ENCODE measurements around the gene FBXO39. TPM values are rescaled to one million over a fixed set of nuclear protein-coding genes. Genes with fewer than 3 reads are reported as not detected.

Gene FBXO39
- total RNA-seq, 1 experiment from 2014 or later: not detected

DNA sequence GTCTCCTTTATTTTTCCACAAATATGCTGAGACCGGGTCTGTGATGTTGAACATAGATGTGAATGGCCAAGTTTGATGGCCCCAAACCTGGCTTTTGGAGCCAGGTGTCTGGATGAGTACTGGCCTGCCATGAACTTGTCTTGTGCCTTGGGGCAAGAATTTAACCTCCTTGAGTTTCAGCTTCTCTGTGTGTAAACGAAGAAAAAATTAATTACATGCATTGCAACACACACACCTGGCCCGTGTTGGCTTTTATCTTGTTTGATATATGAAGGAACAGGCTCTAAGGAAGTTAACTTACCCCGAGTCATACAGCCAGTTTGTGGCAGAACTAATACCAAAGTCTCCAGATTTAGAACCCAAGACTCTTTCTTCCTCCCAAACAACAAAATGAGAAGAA is 13.1 kb downstream of the FBXO39 start:
- Histone ChIP-seq H4K20me1 (ENCODE audit: insufficient read depth) (no peaks in the 10 kb centered on the region), H3K27ac (ENCODE audit: low read depth, low read length) (no peak overlapping the region), H3K4me2 (ENCODE audit: low read length) (no peak overlapping the region), H3K9me3 (ENCODE audit: control insufficient read depth in 1 of 2, insufficient read depth in 1 of 2, low read depth in 1 of 2, low read length in 2 of 2) (no peaks in the 10 kb centered on the region), H3K9ac (ENCODE audit: low read length) (no peak overlapping the region), H2AFZ (ENCODE audit: low read depth, low read length, poor library complexity, severe bottlenecking) (no peak overlapping the region), H3K79me2 (ENCODE audit: insufficient read depth, low read length) (no peaks in the 10 kb centered on the region), H3K4me3 (replicated peaks in 1 of 2; ENCODE audit: low read depth in 1 of 2, low read length in 2 of 2) (no peak overlapping the region), H3K9me2 (ENCODE audit: insufficient read depth) (no peaks in the 10 kb centered on the region), H3K27me3 (ENCODE audit: insufficient read depth, low read length) (peaks cover 66% of the 10 kb centered on the region), H3K36me3 (ENCODE audit: control insufficient read depth in 1 of 2, insufficient read depth in 2 of 2, low read length in 2 of 2) (no peaks in the 10 kb centered on the region), H3K4me1 (ENCODE audit: control insufficient read depth in 1 of 2, insufficient read depth in 2 of 2, low read length in 2 of 2) (no peaks in the 10 kb centered on the region)
- no peak for DNase-seq (ENCODE audit: low read depth, low spot score)
- POLR2A ChIA-PET: no interaction called here
- CTCF ChIA-PET: no interaction called here
- no peak for ATAC-seq
- TF ChIP-seq POLR2AphosphoS5 (IDR thresholded peaks at IDR 0.05; ENCODE audit: low read depth, low read length) (no peak), ZNF274 (IDR thresholded peaks at IDR 0.05; ENCODE audit: low read depth, low read length) (no peak), CBX3 (IDR thresholded peaks at IDR 0.05; ENCODE audit: low read depth) (no peak), RAD21 (IDR thresholded peaks at IDR 0.05; ENCODE audit: low read depth) (no peak), EGR1 (IDR thresholded peaks at IDR 0.05; ENCODE audit: low read depth) (no peak), POLR2A (IDR thresholded peaks at IDR 0.05; ENCODE audit: borderline replicate concordance, extremely low read depth, insufficient read depth, insufficient read length) (no peak)
- intact Hi-C loops (cut with micrococcal nuclease): no loop called here
- BruUV-seq (replicated peaks): no TSS peak
- RAD21 ChIA-PET (ENCODE audit: low non-redundant PET in 1 of 2, low total read pairs in 2 of 2, uncharacterized antibody in 2 of 2, unreplicated experiment in 2 of 2): no interaction called here

DNA sequence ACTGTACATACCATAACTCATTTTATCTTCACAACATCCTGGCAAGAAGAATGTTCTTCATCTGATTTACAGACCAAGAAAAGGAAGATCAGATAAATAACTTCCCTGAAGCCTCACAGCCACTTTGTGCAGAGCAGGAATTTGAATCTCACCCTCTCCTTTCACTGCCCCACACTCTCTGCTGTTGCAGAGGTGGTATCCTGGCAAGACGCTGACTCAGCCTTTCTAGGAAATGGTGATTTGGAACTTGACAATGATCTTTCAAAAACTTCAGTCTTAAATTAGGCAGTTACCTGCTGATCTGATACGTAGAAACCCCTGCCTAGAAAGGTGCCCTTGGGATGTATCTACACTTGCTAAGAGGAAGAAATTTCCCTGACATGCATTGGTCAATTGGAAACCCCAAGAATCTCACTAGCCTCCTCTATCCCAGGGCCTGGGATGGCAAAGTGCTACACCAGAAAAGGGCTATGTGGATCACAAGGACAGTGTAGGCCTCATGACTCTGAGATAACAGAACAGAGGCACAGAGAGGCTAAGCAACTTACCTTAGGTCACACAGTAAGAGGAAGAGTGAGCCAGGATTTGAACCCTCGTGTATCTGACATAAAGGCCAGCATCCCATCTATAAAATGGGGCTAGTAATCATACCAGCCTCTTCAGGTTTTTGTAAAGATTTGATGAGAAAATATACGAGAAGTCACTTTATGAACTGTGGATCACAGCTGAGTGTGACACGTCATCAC is 17.9 kb downstream of the FBXO39 start:
- H3K4me1 ChIP-seq (ENCODE audit: control insufficient read depth in 1 of 2, insufficient read depth in 2 of 2, low read length in 2 of 2): no peaks in the 10 kb centered on the region
- ATAC-seq (no peak), DNase-seq (ENCODE audit: low read depth, low spot score) (no peak)
- no peak overlapping the region for H3K4me3 ChIP-seq (replicated peaks in 1 of 2; ENCODE audit: low read depth in 1 of 2, low read length in 2 of 2)
- no peaks in the 10 kb centered on the region for H3K9me3 ChIP-seq (ENCODE audit: control insufficient read depth in 1 of 2, insufficient read depth in 1 of 2, low read depth in 1 of 2, low read length in 2 of 2)
- CTCF ChIA-PET: no interaction called here
- H3K36me3 ChIP-seq (ENCODE audit: control insufficient read depth in 1 of 2, insufficient read depth in 2 of 2, low read length in 2 of 2): no peaks in the 10 kb centered on the region
- no peaks in the 10 kb centered on the region for H4K20me1 ChIP-seq (ENCODE audit: insufficient read depth)
- no peak overlapping the region for H2AFZ ChIP-seq (ENCODE audit: low read depth, low read length, poor library complexity, severe bottlenecking)
- no peaks in the 10 kb centered on the region for H3K9me2 ChIP-seq (ENCODE audit: insufficient read depth)
- POLR2A ChIA-PET: no interaction called here
- no peak overlapping the region for H3K27ac ChIP-seq (ENCODE audit: low read depth, low read length)
- RAD21 ChIA-PET (ENCODE audit: low non-redundant PET in 1 of 2, low total read pairs in 2 of 2, uncharacterized antibody in 2 of 2, unreplicated experiment in 2 of 2): no interaction called here
- no TSS peak for BruUV-seq (replicated peaks)
- no peak overlapping the region for H3K9ac ChIP-seq (ENCODE audit: low read length)
- H3K4me2 ChIP-seq (ENCODE audit: low read length): no peak overlapping the region
- H3K79me2 ChIP-seq (ENCODE audit: insufficient read depth, low read length): no peaks in the 10 kb centered on the region
- intact Hi-C loops (cut with micrococcal nuclease): no loop called here
- peaks cover 42% of the 10 kb centered on the region for H3K27me3 ChIP-seq (ENCODE audit: insufficient read depth, low read length)
- TF ChIP-seq TCF7L2 (IDR thresholded peaks at IDR 0.05; ENCODE audit: borderline replicate concordance, extremely low read depth, insufficient read depth, insufficient read length): no peak
- no peak for TF ChIP-seq EZH2 (IDR thresholded peaks at IDR 0.05)
- no peak for TF ChIP-seq RAD21 (IDR thresholded peaks at IDR 0.05; ENCODE audit: low read depth)
- TF ChIP-seq SP1 (IDR thresholded peaks at IDR 0.05; ENCODE audit: low read depth): no peak
- TF ChIP-seq POLR2A (IDR thresholded peaks at IDR 0.05; ENCODE audit: borderline replicate concordance, extremely low read depth, insufficient read depth, insufficient read length): no peak
- TF ChIP-seq ELF1 (IDR thresholded peaks at IDR 0.05; ENCODE audit: borderline replicate concordance, low read depth): no peak
- no peak for TF ChIP-seq JUND (IDR thresholded peaks at IDR 0.05)
- TF ChIP-seq ZNF274 (IDR thresholded peaks at IDR 0.05; ENCODE audit: low read depth, low read length): no peak
- TF ChIP-seq, protein P1, sequence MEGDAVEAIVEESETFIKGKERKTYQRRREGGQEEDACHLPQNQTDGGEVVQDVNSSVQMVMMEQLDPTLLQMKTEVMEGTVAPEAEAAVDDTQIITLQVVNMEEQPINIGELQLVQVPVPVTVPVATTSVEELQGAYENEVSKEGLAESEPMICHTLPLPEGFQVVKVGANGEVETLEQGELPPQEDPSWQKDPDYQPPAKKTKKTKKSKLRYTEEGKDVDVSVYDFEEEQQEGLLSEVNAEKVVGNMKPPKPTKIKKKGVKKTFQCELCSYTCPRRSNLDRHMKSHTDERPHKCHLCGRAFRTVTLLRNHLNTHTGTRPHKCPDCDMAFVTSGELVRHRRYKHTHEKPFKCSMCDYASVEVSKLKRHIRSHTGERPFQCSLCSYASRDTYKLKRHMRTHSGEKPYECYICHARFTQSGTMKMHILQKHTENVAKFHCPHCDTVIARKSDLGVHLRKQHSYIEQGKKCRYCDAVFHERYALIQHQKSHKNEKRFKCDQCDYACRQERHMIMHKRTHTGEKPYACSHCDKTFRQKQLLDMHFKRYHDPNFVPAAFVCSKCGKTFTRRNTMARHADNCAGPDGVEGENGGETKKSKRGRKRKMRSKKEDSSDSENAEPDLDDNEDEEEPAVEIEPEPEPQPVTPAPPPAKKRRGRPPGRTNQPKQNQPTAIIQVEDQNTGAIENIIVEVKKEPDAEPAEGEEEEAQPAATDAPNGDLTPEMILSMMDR (IDR thresholded peaks at IDR 0.05 in 2 of 3, conservative IDR thresholded peaks at IDR 0.05 in 1 of 3; ENCODE audit: borderline replicate concordance in 1 of 3, insufficient read depth in 1 of 3, low read depth in 2 of 3, low read length in 2 of 3): no peak
- no peak for TF ChIP-seq EGR1 (IDR thresholded peaks at IDR 0.05; ENCODE audit: low read depth)
- TF ChIP-seq SIN3A (IDR thresholded peaks at IDR 0.05; ENCODE audit: low read depth): no peak
- no peak for TF ChIP-seq YY1 (IDR thresholded peaks at IDR 0.05; ENCODE audit: extremely low read depth, insufficient replicate concordance, low read depth, low read length)
- no peak for TF ChIP-seq SRF (IDR thresholded peaks at IDR 0.05; ENCODE audit: low read depth)
- no peak for TF ChIP-seq EZH2phosphoT487 (IDR thresholded peaks at IDR 0.05; ENCODE audit: borderline replicate concordance)
- TF ChIP-seq, protein P2, sequence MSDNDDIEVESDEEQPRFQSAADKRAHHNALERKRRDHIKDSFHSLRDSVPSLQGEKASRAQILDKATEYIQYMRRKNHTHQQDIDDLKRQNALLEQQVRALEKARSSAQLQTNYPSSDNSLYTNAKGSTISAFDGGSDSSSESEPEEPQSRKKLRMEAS (IDR thresholded peaks at IDR 0.05): no peak
